OCI-M2 (cell line): ENCODE measurements around the gene SLC25A13.
"Not testable (repeated sequence)": the region's sequence is repeated elsewhere in the genome, so short reads cannot be mapped to it uniquely, and the experiment has no call there.

Source experiments
- DNase-seq: peaks from one replicate; lab custom pipeline; 2025; ENCODE audit not compliant: unreplicated experiment; lab: John Stamatoyannopoulos, UW

The SLC25A13 gene

GRCh38 chr7:96173781-96174180, 148.1 kb downstream of the SLC25A13 start:
- no peak for DNase-seq

DNA sequence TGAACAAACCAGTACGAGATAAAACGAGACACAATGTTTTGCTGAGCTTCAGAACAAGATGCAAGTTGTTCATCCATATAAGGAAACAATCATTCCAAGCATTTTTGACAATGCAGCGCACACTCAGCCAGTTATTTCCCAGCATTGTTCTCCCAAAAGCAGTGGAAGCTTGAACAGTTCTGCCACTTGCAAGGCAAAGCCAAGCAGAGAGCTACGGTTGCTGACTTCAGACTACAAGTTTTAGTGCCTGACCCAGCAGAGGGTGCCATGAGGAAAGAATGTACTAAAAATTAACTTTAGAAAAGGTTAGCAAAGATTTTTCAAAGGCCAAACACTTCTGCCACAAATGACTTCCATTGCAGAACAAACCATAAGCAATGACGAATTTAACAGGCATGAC, 152.5 kb downstream of the SLC25A13 start:
- no peak for DNase-seq

GRCh38 chr7:96167424-96167823, 154.5 kb downstream of the SLC25A13 start:
- DNase-seq: no peak

- no peak for DNase-seq
Observed at GRCh38 chr7:96161897-96162296, 160.0 kb downstream of the SLC25A13 start.

- no peak for DNase-seq
Observed at GRCh38 chr7:96157856-96158255, 164.0 kb downstream of the SLC25A13 start.

GRCh38 chr7:96154506-96154905, 167.4 kb downstream of the SLC25A13 start:
- DNase-seq: not testable (repeated sequence)

DNA sequence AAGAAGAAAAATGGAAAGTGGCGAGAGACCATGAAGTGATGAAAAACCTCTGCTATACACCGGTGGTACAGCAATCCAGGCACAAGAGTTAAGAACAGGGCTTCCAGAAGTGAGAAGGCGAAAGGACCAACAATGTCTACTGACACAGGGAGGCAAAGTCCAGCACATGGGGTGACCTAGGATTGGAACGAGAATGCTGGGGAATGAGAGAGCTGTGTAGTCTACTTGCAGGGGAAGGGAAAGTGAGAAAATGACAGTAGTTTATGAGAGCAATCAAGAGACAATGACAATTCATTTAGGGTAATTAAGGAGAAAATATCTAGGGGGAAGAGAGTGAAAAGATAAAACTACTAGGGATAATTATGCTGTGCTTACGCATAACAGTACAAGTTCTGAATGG, 169.2 kb downstream of the SLC25A13 start:
- DNase-seq: no peak

GRCh38 chr7:96151889-96152288, 170.0 kb downstream of the SLC25A13 start:
- DNase-seq: no peak

DNA sequence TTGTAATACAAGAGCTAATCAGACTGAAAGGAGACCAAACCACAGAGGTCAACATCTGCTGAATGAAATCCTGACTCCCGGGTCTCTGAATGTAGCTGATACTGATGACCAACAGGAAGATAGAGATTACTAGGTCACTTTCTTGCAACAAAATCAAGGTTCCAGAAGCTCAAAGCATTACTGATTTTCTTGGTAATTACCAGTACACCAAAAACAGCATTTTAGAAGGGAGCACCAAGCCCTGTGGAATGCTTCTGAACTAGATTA, 177.7 kb downstream of the SLC25A13 start:
- DNase-seq: no peak

DNA sequence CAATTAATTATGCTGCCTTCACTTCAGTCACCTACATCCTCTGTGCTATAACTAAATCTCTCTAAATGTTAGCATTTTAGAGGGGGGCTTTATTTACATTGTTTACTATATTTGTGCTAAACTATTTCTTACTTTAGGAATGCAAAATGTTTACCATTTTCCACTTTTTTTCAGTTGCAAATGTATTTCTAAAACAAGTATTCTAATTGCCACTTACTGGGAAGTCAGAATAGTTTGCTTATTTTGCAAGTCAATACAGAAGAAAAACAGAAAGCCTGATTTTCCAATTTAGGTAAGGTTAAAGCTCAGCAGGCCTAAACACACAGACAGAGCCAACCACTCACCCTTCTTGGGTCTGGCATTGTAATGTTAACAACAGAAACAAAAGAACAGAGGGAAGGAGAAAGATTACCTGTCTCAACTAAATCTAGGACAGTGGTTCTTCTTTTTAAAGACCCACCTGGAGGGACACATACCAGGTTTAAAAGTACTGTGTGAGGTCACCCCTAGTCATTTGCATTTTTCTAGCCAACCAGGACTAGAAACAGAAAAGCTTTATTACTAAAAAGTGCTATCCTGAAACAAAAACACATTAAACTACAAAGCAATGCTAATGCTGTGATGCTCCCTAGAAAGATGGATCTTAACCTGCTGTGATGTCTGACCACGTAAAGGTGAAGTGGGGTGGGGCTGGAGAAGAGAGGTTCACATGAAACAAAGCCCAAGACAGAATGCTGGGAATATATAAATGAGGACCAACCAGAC, 178.2 kb downstream of the SLC25A13 start:
- DNase-seq: no peak

- DNase-seq: no peak
Observed at GRCh38 chr7:96136600-96137239, 185.2 kb downstream of the SLC25A13 start.

DNA sequence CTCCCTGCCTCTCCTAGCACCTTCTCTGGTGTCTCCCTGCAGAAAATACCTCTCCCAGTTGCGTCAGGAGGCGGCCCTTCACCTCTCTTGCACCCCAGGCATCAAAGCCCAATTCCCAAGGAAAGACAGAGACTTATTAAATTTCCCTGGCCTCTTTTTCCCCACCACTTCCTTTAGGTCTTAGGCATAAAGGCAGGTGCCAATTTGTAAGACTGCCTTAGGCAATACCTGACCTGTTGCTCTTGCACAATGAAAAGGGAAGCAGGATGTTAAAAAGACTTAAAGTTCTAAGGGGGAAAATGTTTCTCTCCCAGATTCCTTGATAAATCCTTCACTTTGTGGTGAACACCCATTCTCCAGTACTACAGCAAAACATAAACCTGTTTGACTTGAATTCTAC, 186.7 kb downstream of the SLC25A13 start:
- no peak for DNase-seq

GRCh38 chr7:96131525-96131924, 190.4 kb downstream of the SLC25A13 start:
- DNase-seq: no peak

- no peak for DNase-seq
Observed at GRCh38 chr7:96127746-96128145, 194.2 kb downstream of the SLC25A13 start.

DNA sequence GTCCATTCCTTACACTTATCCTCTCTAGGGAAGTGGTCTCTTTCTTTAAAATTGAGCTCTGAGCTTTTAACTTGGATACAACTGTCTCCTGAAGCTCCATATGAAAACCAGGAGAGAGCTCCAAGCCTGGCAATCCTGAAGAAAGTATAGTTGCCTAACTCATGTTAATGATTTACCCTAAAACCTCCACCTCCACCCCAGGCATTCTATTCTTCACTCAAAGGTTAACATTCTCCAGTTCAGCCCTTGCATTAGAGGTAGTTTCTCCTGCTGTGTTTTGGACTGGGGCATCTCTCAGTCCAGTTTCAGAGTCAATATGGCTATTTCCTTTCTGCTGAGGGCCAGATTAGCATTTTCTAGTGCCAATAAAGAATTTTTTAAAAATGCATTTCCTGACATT, 195.5 kb downstream of the SLC25A13 start:
- DNase-seq: no peak

DNA sequence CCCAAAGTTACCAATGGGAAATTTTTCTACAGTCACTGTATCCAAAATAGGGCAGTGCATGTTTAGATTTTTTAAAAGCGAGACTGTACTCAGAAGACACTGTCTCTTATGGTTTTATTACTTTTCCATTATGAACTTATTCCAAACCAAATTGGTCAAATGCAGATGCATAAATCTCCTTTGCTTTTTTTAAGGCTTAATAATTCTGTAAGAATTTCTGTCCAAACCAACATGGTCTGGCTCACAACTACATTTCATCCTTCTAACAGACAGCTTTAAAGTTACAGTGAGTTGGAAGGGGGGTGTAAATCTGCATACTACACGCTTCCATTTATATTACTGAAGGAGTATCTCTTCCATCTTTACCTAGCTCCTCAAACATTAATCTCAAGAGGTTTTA, 199.2 kb downstream of the SLC25A13 start:
- DNase-seq: no peak

- DNase-seq: no peak
Observed at GRCh38 chr7:96121752-96122151, 200.1 kb downstream of the SLC25A13 start.

- no peak for DNase-seq
Observed at GRCh38 chr7:96120445-96121225, 201.3 kb downstream of the SLC25A13 start.

DNA sequence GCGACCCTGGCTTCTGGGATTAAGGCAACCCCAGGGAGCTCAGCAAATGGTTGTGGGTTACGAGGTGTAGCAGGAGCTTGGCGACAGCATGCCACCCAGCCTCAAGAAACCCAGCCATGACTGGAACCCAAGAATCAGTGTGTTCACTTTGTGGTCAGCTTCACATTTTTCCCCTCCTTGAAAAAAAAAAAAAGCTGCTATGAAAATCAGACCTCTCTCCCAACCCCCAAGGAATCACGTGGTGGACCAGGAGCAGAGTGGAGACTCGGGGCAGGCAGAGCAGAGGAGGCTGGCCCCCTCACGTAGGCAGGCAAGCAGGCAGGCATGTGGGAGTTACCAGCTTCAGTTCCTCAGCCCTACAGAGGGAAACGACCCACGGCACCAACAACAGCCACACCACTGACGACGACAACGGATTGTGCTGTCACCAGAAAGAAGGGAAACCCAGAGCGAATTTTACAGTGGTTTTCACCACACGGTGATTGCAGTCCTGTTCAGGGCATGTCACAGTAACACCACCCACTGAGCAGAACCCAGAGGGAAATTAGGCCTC, 203.4 kb downstream of the SLC25A13 start:
- DNase-seq: no peak

- DNase-seq: no peak
Observed at GRCh38 chr7:96116173-96116572, 205.7 kb downstream of the SLC25A13 start.

- no peak for DNase-seq
Observed at GRCh38 chr7:96114190-96114589, 207.7 kb downstream of the SLC25A13 start.

- DNase-seq: no peak
Observed at GRCh38 chr7:96111405-96111804, 210.5 kb downstream of the SLC25A13 start.
